Liver (tissue), 3 donors: ENCODE results near the gene FSD1L.

Experiments used
- JUND ChIP-seq, 2 donors: IDR thresholded peaks; 2 replicates each; pipeline ENCODE4 v1.6.1; 2016; ENCODE audit warnings: antibody characterized with exemption in 2 of 2
- RAD21 ChIP-seq, 2 donors: IDR thresholded peaks; 2 replicates each; pipeline ENCODE4 v1.6.1; 2016; ENCODE audit warnings: antibody characterized with exemption in 2 of 2, mild to moderate bottlenecking in 2 of 2
- SP1 ChIP-seq: IDR thresholded peaks from 2 replicates; pipeline ENCODE4 v1.6.1; 2018; ENCODE audit warnings: antibody characterized with exemption, mild to moderate bottlenecking
- TF ChIP-seq, protein P1 (sequence below): fragments of 150-350 bp; IDR thresholded peaks from 2 replicates; pipeline ENCODE4 v1.5.1; 2017; ENCODE audit warnings: improper control_type of control experiment, low read depth, low read length; ENCODE audit not compliant: missing input control
- TF ChIP-seq, protein P2 (sequence below): IDR thresholded peaks from 2 replicates; pipeline ENCODE4 v1.6.1; 2016; ENCODE audit warnings: antibody characterized with exemption, mild to moderate bottlenecking
- donor health status: healthy.
- donor health status: healthy.

DNA sequence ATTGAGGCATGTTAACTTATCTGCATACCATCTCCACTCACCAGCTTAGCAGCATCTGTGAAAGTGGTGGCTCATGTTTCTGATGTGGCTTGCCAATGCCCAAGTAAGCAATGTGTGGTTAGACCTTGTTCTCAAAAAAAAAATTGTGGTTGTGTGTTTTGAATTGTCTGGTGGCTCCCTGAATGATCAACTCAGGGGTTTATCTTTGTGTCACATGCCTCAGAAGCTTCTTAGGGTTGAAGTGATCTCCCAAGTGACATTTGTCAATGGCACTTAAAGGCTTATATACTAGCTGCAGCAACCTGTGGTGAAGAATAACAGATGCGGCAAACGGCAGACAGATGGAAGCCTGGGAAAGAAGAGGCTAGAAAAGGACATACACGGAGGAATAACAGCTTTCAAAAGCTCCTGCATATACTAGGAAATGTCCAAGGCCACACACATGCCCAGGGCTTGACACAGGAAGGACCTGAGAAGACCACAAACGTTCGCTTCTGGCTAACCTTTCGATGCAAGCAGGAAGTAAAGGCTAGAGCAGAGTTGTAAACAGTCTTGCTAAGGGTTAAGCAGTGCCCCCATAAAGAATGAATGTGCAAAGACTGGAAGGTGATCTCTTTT lies 42.2 kb upstream of the FSD1L start:
- TF ChIP-seq, protein P1, sequence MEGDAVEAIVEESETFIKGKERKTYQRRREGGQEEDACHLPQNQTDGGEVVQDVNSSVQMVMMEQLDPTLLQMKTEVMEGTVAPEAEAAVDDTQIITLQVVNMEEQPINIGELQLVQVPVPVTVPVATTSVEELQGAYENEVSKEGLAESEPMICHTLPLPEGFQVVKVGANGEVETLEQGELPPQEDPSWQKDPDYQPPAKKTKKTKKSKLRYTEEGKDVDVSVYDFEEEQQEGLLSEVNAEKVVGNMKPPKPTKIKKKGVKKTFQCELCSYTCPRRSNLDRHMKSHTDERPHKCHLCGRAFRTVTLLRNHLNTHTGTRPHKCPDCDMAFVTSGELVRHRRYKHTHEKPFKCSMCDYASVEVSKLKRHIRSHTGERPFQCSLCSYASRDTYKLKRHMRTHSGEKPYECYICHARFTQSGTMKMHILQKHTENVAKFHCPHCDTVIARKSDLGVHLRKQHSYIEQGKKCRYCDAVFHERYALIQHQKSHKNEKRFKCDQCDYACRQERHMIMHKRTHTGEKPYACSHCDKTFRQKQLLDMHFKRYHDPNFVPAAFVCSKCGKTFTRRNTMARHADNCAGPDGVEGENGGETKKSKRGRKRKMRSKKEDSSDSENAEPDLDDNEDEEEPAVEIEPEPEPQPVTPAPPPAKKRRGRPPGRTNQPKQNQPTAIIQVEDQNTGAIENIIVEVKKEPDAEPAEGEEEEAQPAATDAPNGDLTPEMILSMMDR, result no peak
- TF ChIP-seq RAD21 (IDR thresholded peaks at IDR 0.05), result no peak
- TF ChIP-seq, protein P2, sequence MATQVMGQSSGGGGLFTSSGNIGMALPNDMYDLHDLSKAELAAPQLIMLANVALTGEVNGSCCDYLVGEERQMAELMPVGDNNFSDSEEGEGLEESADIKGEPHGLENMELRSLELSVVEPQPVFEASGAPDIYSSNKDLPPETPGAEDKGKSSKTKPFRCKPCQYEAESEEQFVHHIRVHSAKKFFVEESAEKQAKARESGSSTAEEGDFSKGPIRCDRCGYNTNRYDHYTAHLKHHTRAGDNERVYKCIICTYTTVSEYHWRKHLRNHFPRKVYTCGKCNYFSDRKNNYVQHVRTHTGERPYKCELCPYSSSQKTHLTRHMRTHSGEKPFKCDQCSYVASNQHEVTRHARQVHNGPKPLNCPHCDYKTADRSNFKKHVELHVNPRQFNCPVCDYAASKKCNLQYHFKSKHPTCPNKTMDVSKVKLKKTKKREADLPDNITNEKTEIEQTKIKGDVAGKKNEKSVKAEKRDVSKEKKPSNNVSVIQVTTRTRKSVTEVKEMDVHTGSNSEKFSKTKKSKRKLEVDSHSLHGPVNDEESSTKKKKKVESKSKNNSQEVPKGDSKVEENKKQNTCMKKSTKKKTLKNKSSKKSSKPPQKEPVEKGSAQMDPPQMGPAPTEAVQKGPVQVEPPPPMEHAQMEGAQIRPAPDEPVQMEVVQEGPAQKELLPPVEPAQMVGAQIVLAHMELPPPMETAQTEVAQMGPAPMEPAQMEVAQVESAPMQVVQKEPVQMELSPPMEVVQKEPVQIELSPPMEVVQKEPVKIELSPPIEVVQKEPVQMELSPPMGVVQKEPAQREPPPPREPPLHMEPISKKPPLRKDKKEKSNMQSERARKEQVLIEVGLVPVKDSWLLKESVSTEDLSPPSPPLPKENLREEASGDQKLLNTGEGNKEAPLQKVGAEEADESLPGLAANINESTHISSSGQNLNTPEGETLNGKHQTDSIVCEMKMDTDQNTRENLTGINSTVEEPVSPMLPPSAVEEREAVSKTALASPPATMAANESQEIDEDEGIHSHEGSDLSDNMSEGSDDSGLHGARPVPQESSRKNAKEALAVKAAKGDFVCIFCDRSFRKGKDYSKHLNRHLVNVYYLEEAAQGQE, result no peak
- no peak for TF ChIP-seq JUND (IDR thresholded peaks at IDR 0.05)
- no peak for TF ChIP-seq SP1
